ENCODE results near the gene IGFBP6. TPM values are rescaled to one million over a fixed set of nuclear protein-coding genes. Genes with fewer than 3 reads are reported as not detected.

IGFBP6 gene
- total and polyA plus RNA-seq, 8 donors = 22.6 to 388 (median 82.8) TPM

DNA sequence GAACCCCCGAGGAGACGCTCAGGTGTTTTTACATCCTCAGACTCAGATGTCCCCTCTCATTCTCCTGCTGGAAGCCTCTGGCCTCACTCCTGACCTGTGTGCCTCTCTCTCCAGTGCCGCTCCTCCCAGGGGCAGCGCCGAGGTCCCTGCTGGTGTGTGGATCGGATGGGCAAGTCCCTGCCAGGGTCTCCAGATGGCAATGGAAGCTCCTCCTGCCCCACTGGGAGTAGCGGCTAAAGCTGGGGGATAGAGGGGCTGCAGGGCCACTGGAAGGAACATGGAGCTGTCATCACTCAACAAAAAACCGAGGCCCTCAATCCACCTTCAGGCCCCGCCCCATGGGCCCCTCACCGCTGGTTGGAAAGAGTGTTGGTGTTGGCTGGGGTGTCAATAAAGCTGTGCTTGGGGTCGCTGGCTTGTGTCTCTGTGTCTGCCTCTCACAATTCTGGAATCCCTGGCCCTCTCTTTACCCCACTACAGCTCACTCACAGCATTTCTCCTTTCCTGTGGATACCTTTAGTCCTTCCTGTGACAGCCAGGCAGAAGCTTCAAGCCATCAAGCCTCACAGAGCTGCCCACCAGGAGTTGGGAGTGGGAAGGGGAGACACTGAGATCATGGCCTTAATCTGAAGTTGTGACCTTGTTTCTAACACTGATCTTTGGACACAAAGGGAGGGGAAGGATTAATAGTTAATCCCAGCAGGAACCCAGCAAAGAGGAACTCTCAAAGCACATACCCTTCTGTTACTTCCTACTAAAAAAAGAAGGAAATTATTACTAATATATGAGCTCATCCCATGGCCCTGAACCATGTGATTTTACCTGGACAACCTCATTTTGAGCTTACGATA lies 4.7 kb downstream of the IGFBP6 start:
- peaks cover 22 to 51% (median 31%) of the 10 kb centered on the region in 4 donors for H3K4me1 ChIP-seq
- peak overlapping the region in 1 of 5 donors; percentile 22 for H3K27ac ChIP-seq
- TF ChIP-seq EP300 (IDR thresholded peaks at IDR 0.05) (no peak), POLR2AphosphoS5 (IDR thresholded peaks at IDR 0.05) (no peak), POLR2A (IDR thresholded peaks at IDR 0.05) (no peak)
- TF ChIP-seq, protein P1, sequence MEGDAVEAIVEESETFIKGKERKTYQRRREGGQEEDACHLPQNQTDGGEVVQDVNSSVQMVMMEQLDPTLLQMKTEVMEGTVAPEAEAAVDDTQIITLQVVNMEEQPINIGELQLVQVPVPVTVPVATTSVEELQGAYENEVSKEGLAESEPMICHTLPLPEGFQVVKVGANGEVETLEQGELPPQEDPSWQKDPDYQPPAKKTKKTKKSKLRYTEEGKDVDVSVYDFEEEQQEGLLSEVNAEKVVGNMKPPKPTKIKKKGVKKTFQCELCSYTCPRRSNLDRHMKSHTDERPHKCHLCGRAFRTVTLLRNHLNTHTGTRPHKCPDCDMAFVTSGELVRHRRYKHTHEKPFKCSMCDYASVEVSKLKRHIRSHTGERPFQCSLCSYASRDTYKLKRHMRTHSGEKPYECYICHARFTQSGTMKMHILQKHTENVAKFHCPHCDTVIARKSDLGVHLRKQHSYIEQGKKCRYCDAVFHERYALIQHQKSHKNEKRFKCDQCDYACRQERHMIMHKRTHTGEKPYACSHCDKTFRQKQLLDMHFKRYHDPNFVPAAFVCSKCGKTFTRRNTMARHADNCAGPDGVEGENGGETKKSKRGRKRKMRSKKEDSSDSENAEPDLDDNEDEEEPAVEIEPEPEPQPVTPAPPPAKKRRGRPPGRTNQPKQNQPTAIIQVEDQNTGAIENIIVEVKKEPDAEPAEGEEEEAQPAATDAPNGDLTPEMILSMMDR (IDR thresholded peaks at IDR 0.05) = no peak
- intact Hi-C loops (cut with DNase I; ENCODE audit: low total_unique reads) = loop anchor here (5.0 kb wide), 1 partner anchor 35 kb away; no protein-coding TSS in a partner anchor
- peaks cover 0 to 9% (median 8%) of the 10 kb centered on the region in 4 donors for H3K36me3 ChIP-seq
- peaks cover 0 to 11% (median 0%) of the 10 kb centered on the region in 3 donors for H3K27me3 ChIP-seq
- DNase-seq = peak in 1 of 2 donors; percentile 42
- 80 to 90% (median 85%) methylated on average over 12 of the region's 12 CpGs for WGBS, 5 donors
- H3K4me3 ChIP-seq = no peak overlapping the region
- no peaks in the 10 kb centered on the region for H3K9me3 ChIP-seq

DNA sequence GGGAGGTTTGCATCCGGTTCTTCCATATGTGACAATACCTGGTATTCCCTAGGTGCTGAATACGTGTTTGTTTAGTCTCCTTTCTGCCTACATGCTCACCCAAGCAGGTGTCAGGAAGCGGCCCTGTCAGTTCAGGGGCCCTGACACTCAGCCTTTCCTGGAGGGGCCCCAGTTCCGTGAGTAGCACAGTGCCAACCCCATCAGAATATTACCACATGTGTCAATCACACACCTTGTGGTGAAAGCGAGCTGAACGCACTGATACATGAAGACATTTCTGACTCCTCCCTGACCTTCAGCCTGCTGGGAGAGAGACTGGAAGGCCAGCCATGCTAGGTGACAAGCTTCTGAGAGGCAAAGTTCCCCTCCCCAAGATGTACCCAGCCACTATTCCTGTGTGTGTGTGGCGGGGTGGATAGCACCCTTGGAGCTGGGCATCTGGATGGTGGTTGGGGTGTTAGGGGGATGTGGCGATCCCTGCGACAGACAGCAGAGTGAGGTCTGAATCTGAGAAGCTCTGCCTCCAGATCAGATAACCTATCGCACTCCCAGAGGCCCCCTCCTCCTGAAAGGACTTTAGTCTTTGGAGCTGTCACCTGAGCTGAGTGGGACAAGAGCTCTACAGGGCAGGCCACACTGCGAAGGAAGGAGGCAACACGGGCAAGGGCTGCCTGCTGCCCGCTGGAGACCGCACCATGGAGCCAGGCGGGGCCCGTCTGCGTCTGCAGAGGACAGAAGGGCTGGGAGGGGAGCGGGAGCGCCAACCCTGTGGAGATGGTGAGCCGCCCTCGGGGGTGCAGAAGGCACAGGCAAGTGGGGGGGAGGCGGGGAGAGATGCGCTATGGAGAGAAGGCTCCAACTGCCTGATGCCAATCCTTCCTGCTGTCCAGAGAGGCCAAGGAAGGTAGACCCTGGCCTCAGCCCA lies 5.7 kb downstream of the IGFBP6 start, which contains the start of gene SOAT2:
TSS of gene SOAT2 (plus strand) at position 604 of the 925 bp plus-strand sequence. CDS start at position 696, 92 bp downstream.
- no peak within 1 kb of the TSS for H3K4me3 ChIP-seq
- intact Hi-C loops (cut with DNase I; ENCODE audit: low total_unique reads) = loop anchor here (5.0 kb wide), 1 partner anchor 36 kb away; no protein-coding TSS in a partner anchor
- H3K4me1 ChIP-seq = peaks cover 12 to 41% (median 21%) of the 10 kb centered on the region in 4 donors
- H3K9me3 ChIP-seq = no peaks in the 10 kb centered on the region
- peak within 1 kb of the TSS in 3 of 5 donors; percentile 10 to 42 (median 39) for H3K27ac ChIP-seq
- H3K36me3 ChIP-seq = peaks cover 0 to 9% (median 8%) of the 10 kb centered on the region in 4 donors
- DNase-seq = peak in 1 of 2 donors; percentile 57
- H3K27me3 ChIP-seq = peaks cover 0 to 2% (median 0%) of the 10 kb centered on the region in 3 donors
- WGBS, 5 donors = 72 to 77% (median 73%) methylated on average over 22 to 23 of the region's 23 CpGs
- TF ChIP-seq EP300 (IDR thresholded peaks at IDR 0.05) (no peak), POLR2AphosphoS5 (IDR thresholded peaks at IDR 0.05) (no peak), POLR2A (IDR thresholded peaks at IDR 0.05) (no peak)
- TF ChIP-seq, protein P1 (IDR thresholded peaks at IDR 0.05) = no peak

DNA sequence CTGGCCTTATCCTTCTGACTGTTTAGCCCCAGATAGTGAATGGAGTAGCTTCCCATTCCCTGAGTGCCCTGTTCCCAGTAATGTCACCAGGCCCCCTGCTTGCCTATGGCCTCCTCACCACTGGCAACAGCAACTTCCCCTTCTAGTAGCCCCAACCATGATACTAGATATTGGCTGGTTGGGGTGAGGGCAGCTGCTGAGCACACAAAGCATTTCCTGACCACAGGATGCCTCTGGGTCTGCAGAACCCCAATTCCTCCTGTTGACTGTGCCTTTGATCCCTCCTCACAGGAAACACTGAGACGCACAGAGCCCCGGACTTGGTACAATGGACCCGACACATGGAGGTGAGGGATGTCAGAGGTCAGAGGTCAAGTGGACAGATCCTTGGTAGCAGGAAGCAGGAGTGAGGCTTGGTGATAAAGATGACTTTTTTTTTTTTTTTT lies 6.4 kb downstream of the IGFBP6 start:
- peak in 1 of 2 donors; percentile 32 for DNase-seq
- H3K9me3 ChIP-seq = no peaks in the 10 kb centered on the region
- H3K27me3 ChIP-seq = no peaks in the 10 kb centered on the region
- no peak overlapping the region for H3K4me3 ChIP-seq
- WGBS, 5 donors = 41 to 60% (median 52%) methylated on average over 3 of the region's 3 CpGs
- H3K27ac ChIP-seq = peak overlapping the region in 3 of 5 donors; percentile 10 to 42 (median 39)
- TF ChIP-seq POLR2AphosphoS5 (IDR thresholded peaks at IDR 0.05) = no peak
- TF ChIP-seq EP300 (IDR thresholded peaks at IDR 0.05) = no peak
- TF ChIP-seq, protein P1 (IDR thresholded peaks at IDR 0.05) = no peak
- TF ChIP-seq POLR2A (IDR thresholded peaks at IDR 0.05) = no peak
- H3K36me3 ChIP-seq = peaks cover 0 to 9% (median 8%) of the 10 kb centered on the region in 4 donors
- H3K4me1 ChIP-seq = peaks cover 4 to 34% (median 14%) of the 10 kb centered on the region in 4 donors
- intact Hi-C loops (cut with DNase I; ENCODE audit: low total_unique reads) = loop anchor here (5.0 kb wide), 1 partner anchor 37 kb away; no protein-coding TSS in a partner anchor

All from stomach (tissue), 9 donors.